ENCODE data around the gene PAXX. TPM values are rescaled to one million over a fixed set of nuclear protein-coding genes. Genes with fewer than 3 reads are reported as not detected.

PAXX gene
- total and polyA plus RNA-seq, 9 of the 15 experiments (the other 6 are each of a cell fraction or from before 2014, with no cell fraction given): 1.2 to 175 (median 38.5) TPM

GRCh38 chr9:137008312-137008711, 16.1 kb downstream of the PAXX start:
- FAIRE-seq (no peak), ATAC-seq (no peak), DNase-seq (ENCODE audit: extremely low read depth in 1 of 4, low spot score in 3 of 4) (no peak)
- no TSS peak for BruUV-seq (replicated peaks)
- peaks cover 0 to 63% of the 10 kb centered on the region in 2 experiments; a peak in 2 of 5 replicates for H3K4me1 ChIP-seq (replicated peaks in 1 of 2; ENCODE audit: control insufficient read depth in 2 of 2, insufficient read depth in 2 of 2, low read length in 2 of 2)
- H3K9me3 ChIP-seq (replicated peaks; ENCODE audit: control insufficient read depth, insufficient read depth, low read depth, low read length): 0 out of 2 replicates have a peak, but pooled peaks cover 1% of the 10 kb centered on the region
- no peaks in the 10 kb centered on the region for H4K20me1 ChIP-seq (replicated peaks; ENCODE audit: control insufficient read depth, insufficient read depth, low read length)
- H3K4me2 ChIP-seq (ENCODE audit: insufficient read depth, low read length): no peak overlapping the region
- H3K36me3 ChIP-seq (ENCODE audit: control insufficient read depth, insufficient read depth, low read length): no peaks in the 10 kb centered on the region
- no peak overlapping the region for H3K9ac ChIP-seq (ENCODE audit: insufficient read depth in 1 of 2, low read depth in 2 of 2, low read length in 2 of 2)
- H3K79me2 ChIP-seq (ENCODE audit: control insufficient read depth, insufficient read depth, low read length): no peaks in the 10 kb centered on the region
- no peaks in the 10 kb centered on the region for H3K27me3 ChIP-seq (ENCODE audit: control insufficient read depth in 2 of 2, insufficient read depth in 2 of 2, low read length in 2 of 2)
- H3K4me3 ChIP-seq: no peak overlapping the region
- H3K27ac ChIP-seq (ENCODE audit: extremely low read depth, low read depth, low read length): no peak overlapping the region
- H2AFZ ChIP-seq (ENCODE audit: low read depth, low read length): no peak overlapping the region
- WGBS (ENCODE audit: insufficient coverage, low coverage, missing lambda C conversion rate): 55% methylated on average over 6 of the region's 22 CpGs
- CTCF ChIA-PET (ENCODE audit: low intra/inter-chr PET ratio): no interaction called here
- in situ Hi-C loops (cut with MboI) (no loop called here), intact Hi-C loops (cut with micrococcal nuclease) (no loop called here)
- H3K9me1 ChIP-seq (ENCODE audit: control insufficient read depth, insufficient read depth, low read length): no peaks in the 10 kb centered on the region
- POLR2A ChIA-PET: interaction anchor here (1.4 kb wide), 1 partner anchor 16 kb away, joined by 4 read pairs; the partner anchor contains the start of gene PAXX
- TF ChIP-seq TCFL5 (CRISPR knock-in tag; conservative IDR thresholded peaks at IDR 0.05): no peak
- TF ChIP-seq, protein P1, sequence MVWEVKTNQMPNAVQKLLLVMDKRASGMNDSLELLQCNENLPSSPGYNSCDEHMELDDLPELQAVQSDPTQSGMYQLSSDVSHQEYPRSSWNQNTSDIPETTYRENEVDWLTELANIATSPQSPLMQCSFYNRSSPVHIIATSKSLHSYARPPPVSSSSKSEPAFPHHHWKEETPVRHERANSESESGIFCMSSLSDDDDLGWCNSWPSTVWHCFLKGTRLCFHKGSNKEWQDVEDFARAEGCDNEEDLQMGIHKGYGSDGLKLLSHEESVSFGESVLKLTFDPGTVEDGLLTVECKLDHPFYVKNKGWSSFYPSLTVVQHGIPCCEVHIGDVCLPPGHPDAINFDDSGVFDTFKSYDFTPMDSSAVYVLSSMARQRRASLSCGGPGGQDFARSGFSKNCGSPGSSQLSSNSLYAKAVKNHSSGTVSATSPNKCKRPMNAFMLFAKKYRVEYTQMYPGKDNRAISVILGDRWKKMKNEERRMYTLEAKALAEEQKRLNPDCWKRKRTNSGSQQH (CRISPR knock-in tag; IDR thresholded peaks at IDR 0.05): no peak
- TF ChIP-seq, protein P2, sequence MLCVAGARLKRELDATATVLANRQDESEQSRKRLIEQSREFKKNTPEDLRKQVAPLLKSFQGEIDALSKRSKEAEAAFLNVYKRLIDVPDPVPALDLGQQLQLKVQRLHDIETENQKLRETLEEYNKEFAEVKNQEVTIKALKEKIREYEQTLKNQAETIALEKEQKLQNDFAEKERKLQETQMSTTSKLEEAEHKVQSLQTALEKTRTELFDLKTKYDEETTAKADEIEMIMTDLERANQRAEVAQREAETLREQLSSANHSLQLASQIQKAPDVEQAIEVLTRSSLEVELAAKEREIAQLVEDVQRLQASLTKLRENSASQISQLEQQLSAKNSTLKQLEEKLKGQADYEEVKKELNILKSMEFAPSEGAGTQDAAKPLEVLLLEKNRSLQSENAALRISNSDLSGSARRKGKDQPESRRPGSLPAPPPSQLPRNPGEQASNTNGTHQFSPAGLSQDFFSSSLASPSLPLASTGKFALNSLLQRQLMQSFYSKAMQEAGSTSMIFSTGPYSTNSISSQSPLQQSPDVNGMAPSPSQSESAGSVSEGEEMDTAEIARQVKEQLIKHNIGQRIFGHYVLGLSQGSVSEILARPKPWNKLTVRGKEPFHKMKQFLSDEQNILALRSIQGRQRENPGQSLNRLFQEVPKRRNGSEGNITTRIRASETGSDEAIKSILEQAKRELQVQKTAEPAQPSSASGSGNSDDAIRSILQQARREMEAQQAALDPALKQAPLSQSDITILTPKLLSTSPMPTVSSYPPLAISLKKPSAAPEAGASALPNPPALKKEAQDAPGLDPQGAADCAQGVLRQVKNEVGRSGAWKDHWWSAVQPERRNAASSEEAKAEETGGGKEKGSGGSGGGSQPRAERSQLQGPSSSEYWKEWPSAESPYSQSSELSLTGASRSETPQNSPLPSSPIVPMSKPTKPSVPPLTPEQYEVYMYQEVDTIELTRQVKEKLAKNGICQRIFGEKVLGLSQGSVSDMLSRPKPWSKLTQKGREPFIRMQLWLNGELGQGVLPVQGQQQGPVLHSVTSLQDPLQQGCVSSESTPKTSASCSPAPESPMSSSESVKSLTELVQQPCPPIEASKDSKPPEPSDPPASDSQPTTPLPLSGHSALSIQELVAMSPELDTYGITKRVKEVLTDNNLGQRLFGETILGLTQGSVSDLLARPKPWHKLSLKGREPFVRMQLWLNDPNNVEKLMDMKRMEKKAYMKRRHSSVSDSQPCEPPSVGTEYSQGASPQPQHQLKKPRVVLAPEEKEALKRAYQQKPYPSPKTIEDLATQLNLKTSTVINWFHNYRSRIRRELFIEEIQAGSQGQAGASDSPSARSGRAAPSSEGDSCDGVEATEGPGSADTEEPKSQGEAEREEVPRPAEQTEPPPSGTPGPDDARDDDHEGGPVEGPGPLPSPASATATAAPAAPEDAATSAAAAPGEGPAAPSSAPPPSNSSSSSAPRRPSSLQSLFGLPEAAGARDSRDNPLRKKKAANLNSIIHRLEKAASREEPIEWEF (CRISPR knock-in tag; IDR thresholded peaks at IDR 0.05): no peak
- TF ChIP-seq, protein P3, sequence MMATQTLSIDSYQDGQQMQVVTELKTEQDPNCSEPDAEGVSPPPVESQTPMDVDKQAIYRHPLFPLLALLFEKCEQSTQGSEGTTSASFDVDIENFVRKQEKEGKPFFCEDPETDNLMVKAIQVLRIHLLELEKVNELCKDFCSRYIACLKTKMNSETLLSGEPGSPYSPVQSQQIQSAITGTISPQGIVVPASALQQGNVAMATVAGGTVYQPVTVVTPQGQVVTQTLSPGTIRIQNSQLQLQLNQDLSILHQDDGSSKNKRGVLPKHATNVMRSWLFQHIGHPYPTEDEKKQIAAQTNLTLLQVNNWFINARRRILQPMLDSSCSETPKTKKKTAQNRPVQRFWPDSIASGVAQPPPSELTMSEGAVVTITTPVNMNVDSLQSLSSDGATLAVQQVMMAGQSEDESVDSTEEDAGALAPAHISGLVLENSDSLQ (IDR thresholded peaks at IDR 0.05): no peak
- TF ChIP-seq HOMEZ (CRISPR knock-in tag; IDR thresholded peaks at IDR 0.05): no peak
- TF ChIP-seq ZBTB7A (IDR thresholded peaks at IDR 0.05; ENCODE audit: borderline replicate concordance, control insufficient read depth, low read depth, low read length): no peak
- TF ChIP-seq DDX20 (tag; IDR thresholded peaks at IDR 0.05; ENCODE audit: low read depth): no peak
- no peak for TF ChIP-seq PTTG1 (tag; IDR thresholded peaks at IDR 0.05; ENCODE audit: low read depth)
- TF ChIP-seq PRMT5 (CRISPR knock-in tag; IDR thresholded peaks at IDR 0.05): no peak
- TF ChIP-seq ERF (CRISPR knock-in tag; IDR thresholded peaks at IDR 0.05): no peak
- TF ChIP-seq CBX3 (IDR thresholded peaks at IDR 0.05; ENCODE audit: borderline replicate concordance in 1 of 2, low read length in 2 of 2): no peak
- no peak for TF ChIP-seq HNRNPUL1 (IDR thresholded peaks at IDR 0.05; ENCODE audit: low read length)
- TF ChIP-seq ZNF263 (CRISPR knock-in tag; IDR thresholded peaks at IDR 0.05; ENCODE audit: borderline replicate concordance): no peak
- no peak for TF ChIP-seq HIVEP1 (CRISPR knock-in tag; IDR thresholded peaks at IDR 0.05)

Data from K562 (cell line).